Tibial artery (tissue), 4 donors: ENCODE measurements around the gene APCDD1.

Source experiments
- DNase-seq, 2 donors: peaks; one replicate each; pipeline ENCODE4 v3.0.0-alpha.2; 2019
- H3K27ac ChIP-seq, 2 donors: fragments of 200-600 bp; sonication (generic) in 1 of 2; 1 replicate in 1 of 2; 2 replicates in 1 of 2; pipeline ENCODE4 v1.5.1; 2018 to 2019; ENCODE audit warnings: mild to moderate bottlenecking in 1 of 2
- H3K27me3 ChIP-seq, 2 donors: fragments of 200-600 bp; sonication (generic) in 1 of 2; one replicate each; pipeline versions ENCODE4 v1.5.1 to v1.6.0; 2016 to 2019
- H3K36me3 ChIP-seq, 3 donors: fragments of 200-600 bp; sonication (generic) in 2 of 3; one replicate each; pipeline ENCODE4 v1.5.1; 2016 to 2019; ENCODE audit warnings: mild to moderate bottlenecking in 2 of 3
- H3K4me1 ChIP-seq, 4 donors: fragments of 200-600 bp; sonication (generic) in 2 of 4; 1 replicate in 3 of 4; 2 replicates in 1 of 4; pipeline ENCODE4 v1.5.1; 2016 to 2019
- H3K4me3 ChIP-seq, 2 donors: fragments of 200-600 bp; sonication (generic) in 1 of 2; 1 replicate in 1 of 2; 2 replicates in 1 of 2; pipeline ENCODE4 v1.5.1; 2018 to 2019; ENCODE audit warnings: mild to moderate bottlenecking in 2 of 2
- H3K9me3 ChIP-seq, 3 donors: fragments of 200-600 bp; sonication (generic) in 1 of 3; one replicate each; pipeline ENCODE4 v1.5.1; 2016 to 2019
- intact Hi-C: fragments of 100-400 bp; cut with DNase I; formaldehyde crosslinking; loops from one replicate; pipeline ENCODE4 v1.15.0; 2023; ENCODE audit warnings: low total_unique reads
- TF ChIP-seq, protein P1 (sequence below), 2 experiments: fragments of 200-600 bp in 1 of 2; fragments of 450-650 bp in 1 of 2; IDR thresholded peaks; one replicate each; pipeline ENCODE4 v1.5.1; 2017 to 2019; ENCODE audit warnings: antibody characterized with exemption in 2 of 2, mild to moderate bottlenecking in 1 of 2, moderate library complexity in 1 of 2

APCDD1 gene

DNA sequence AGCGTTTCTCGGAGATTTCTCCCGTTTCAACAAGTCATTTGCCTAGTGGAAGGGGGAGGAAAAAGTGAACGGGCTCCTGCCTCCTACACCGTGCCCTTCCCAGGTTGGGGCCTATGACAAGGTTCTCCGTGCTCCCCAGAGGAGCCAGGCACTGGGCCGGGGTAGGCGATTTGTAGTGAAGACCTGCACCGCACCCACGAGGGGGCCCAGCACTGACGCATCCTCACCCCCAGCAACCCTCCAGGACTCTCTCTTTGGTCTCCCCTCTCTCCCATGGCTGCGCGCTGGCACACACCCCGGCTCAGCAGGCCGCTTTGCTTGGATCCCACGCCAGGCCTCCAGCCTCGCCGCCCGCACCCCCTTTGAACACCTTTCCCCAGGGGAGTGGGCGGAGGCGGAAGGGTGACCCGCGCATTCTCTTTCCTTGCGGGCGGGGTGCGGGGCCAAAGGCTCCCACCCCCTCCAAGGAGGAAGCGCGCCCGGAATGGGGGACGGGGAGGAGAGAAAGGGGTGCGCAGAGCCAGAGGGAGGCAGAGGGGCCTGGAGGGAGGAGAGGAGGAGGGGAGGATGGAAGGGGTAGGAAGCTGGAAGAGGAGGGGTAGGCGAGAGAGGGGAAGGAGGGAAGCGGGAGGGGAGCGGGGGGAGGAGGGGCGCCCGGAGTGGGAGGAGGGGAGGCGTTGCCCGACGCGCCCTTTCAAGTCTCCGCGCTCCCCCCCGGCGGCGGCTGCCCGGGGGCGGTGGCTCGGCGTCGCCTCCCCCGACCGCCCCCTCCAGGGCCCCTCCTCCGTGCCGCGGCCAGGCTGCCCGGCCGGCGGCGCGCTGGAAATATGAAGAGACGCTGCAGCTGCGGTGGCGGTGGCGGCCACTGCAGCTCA lies at the start of gene APCDD1:
Gene APCDD1 (plus strand): TSS at position 830 of the 875 bp plus-strand sequence. CDS start 347 bp downstream, outside the sequence.
- H3K27ac ChIP-seq: peak within 1 kb of the TSS; percentile 89

DNA sequence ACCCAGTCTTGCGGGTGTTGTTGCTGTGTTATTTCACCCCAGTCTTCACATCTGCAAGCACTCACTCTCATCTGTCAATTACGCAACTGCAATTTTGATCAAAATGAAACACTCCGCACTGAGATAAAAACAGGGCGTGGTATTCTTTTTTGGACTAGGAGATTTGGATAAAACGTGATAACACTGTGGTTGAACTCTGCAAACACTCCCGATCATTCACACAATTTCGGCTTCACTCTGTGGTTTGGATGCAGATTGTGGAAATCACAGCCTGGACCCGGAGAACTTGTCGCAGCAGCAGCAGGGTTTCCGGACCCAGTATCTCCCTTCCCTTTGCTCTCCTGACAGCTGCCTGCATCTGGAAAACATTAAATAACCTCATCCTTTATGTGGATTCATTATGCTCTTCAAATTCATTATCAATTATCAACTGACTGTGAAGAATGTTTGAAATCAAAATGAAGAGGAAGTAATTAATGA lies 49.4 kb upstream of the APCDD1 start:
- intact Hi-C loops: no loop called here
- H3K27ac ChIP-seq: no peak overlapping the region
- TF ChIP-seq, protein P1, sequence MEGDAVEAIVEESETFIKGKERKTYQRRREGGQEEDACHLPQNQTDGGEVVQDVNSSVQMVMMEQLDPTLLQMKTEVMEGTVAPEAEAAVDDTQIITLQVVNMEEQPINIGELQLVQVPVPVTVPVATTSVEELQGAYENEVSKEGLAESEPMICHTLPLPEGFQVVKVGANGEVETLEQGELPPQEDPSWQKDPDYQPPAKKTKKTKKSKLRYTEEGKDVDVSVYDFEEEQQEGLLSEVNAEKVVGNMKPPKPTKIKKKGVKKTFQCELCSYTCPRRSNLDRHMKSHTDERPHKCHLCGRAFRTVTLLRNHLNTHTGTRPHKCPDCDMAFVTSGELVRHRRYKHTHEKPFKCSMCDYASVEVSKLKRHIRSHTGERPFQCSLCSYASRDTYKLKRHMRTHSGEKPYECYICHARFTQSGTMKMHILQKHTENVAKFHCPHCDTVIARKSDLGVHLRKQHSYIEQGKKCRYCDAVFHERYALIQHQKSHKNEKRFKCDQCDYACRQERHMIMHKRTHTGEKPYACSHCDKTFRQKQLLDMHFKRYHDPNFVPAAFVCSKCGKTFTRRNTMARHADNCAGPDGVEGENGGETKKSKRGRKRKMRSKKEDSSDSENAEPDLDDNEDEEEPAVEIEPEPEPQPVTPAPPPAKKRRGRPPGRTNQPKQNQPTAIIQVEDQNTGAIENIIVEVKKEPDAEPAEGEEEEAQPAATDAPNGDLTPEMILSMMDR (IDR thresholded peaks at IDR 0.05): no peak
- no peaks in the 10 kb centered on the region for H3K4me1 ChIP-seq
- no peaks in the 10 kb centered on the region for H3K27me3 ChIP-seq
- H3K4me3 ChIP-seq: no peak overlapping the region
- H3K36me3 ChIP-seq: no peaks in the 10 kb centered on the region
- no peaks in the 10 kb centered on the region for H3K9me3 ChIP-seq
- DNase-seq: no peak

More for the DNA sequence above, at the start of gene APCDD1:
- H3K4me1 ChIP-seq: peaks cover 0 to 36% (median 18%) of the 10 kb centered on the region in 4 donors
- no peaks in the 10 kb centered on the region for H3K36me3 ChIP-seq
- TF ChIP-seq, protein P1 (IDR thresholded peaks at IDR 0.05): no peak
- intact Hi-C loops: loop anchor here (5.0 to 10.0 kb wide), 2 partner anchors 68 to 439 kb away; no protein-coding TSS in a partner anchor
- no peaks in the 10 kb centered on the region for H3K9me3 ChIP-seq
- H3K4me3 ChIP-seq: peak within 1 kb of the TSS; percentile 69 to 79
- peak; percentile 73 to 87 for DNase-seq
- H3K27me3 ChIP-seq: no peaks in the 10 kb centered on the region

DNA sequence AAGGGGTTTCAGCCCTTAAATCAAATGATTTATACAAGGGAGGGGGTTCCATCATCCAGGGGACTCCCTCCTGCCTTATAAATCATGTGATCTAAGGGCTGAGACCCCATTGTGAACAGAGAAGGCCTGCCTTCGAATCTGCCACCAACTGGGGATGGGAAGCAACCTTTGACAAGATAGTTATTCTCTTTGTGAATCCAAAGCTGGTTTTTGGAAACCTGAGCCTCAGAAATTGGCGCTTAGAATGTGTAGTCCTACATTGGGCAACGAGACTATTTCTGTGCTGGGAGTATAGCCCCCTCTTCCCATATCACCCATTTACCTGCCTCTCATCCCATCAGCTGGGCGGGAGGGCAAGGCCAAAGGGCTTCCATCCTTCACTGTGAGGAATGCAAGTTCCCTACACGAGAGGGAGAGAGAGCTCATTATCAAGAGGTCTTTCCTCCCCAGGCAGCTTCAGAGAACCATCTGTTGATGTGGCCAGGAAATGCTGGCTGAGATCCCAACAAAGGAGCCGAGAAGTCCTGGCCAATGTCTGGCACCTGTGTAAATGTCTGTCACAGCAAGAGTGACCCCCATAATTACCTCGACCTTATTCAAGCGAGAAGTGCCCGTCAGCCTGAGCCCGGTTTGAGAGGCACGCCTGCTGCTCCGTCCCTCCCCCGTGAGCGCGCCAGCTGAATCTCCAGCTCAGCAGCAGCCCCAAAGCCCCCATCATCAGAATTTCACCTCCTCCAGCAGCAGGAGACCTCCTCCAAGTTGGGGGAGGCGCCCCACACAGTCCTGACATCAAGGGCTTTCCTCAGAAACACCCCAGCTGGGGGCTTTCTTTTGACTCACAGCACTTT lies 48.4 kb upstream of the APCDD1 start:
- no peak for DNase-seq

DNA sequence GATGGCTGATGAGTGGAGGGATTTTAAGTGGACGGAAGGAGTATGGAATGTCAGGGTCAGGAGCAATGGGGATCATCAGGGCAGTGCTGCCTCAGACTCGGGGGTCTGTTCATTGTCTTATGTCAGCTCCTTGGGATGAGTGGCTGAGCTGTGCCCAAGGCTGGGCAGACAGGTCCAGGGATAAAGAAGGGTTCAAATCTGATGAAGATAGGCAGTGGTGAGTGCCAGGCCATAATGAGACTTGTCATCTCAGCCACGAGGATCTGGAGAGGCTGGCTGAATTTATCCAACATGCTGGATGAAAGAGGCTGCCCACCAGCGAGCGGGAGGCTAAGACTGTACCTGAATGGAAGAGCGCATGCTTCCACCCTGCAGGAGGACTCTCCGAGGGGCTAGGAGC lies 46.3 kb upstream of the APCDD1 start:
- H3K9me3 ChIP-seq: no peaks in the 10 kb centered on the region
- TF ChIP-seq, protein P1 (IDR thresholded peaks at IDR 0.05): no peak
- no peak overlapping the region for H3K27ac ChIP-seq
- H3K4me3 ChIP-seq: no peak overlapping the region
- no peaks in the 10 kb centered on the region for H3K36me3 ChIP-seq
- H3K27me3 ChIP-seq: no peaks in the 10 kb centered on the region
- intact Hi-C loops: no loop called here
- DNase-seq: no peak
- peaks cover 0 to 15% (median 3%) of the 10 kb centered on the region in 4 donors for H3K4me1 ChIP-seq

More for the DNA sequence above, 48.4 kb upstream of the APCDD1 start:
- H3K27ac ChIP-seq: no peak overlapping the region
- peaks cover 0 to 2% (median 0%) of the 10 kb centered on the region in 4 donors for H3K4me1 ChIP-seq
- intact Hi-C loops: no loop called here
- H3K9me3 ChIP-seq: no peaks in the 10 kb centered on the region
- no peak overlapping the region for H3K4me3 ChIP-seq
- TF ChIP-seq, protein P1 (IDR thresholded peaks at IDR 0.05): no peak
- no peaks in the 10 kb centered on the region for H3K27me3 ChIP-seq
- H3K36me3 ChIP-seq: no peaks in the 10 kb centered on the region

DNA sequence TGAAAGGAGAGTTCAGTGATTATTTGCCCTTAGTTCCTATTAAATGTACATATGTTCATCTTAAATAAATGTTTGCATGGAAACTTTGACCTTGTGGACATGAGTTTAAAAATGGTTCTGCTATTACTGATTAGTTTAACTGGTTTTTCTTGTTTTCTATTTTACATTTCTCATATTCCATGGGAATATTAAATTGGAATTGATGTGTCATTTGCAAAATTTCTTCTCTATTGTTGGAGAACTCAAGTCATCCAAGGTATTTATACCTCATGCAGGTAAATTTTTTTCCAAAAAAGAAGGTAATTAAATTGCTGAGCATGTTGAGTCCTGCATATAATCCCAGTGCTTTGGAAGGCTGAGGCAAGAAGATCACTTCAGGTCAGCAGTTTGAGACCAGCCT lies 45.4 kb upstream of the APCDD1 start:
- Histone ChIP-seq H3K27me3 (no peaks in the 10 kb centered on the region), H3K27ac (no peak overlapping the region), H3K36me3 (no peaks in the 10 kb centered on the region), H3K4me1 (peaks cover 0 to 20% (median 5%) of the 10 kb centered on the region in 4 donors), H3K4me3 (no peak overlapping the region), H3K9me3 (no peaks in the 10 kb centered on the region)
- intact Hi-C loops: no loop called here
- TF ChIP-seq, protein P1 (IDR thresholded peaks at IDR 0.05): no peak
- no peak for DNase-seq
